HEK293T (cell line): ENCODE data around the gene OR9K2.

Experiments used
- ELF4 ChIP-seq: fragments of 450-650 bp; IDR thresholded peaks from 2 replicates; pipeline ENCODE4 v1.6.1; 2017; ENCODE audit warnings: antibody characterized with exemption
- FOXA1 ChIP-seq: fragments of 450-650 bp; IDR thresholded peaks from 2 replicates; pipeline ENCODE4 v1.6.1; 2016; ENCODE audit warnings: mild to moderate bottlenecking
- FOXM1 ChIP-seq: fragments of 450-650 bp; IDR thresholded peaks from 2 replicates; pipeline ENCODE4 v1.6.1; 2017; ENCODE audit warnings: mild to moderate bottlenecking, borderline replicate concordance
- HDGF ChIP-seq: fragments of 450-650 bp; IDR thresholded peaks from 2 replicates; pipeline ENCODE4 v1.6.1; 2017; ENCODE audit warnings: antibody characterized with exemption, borderline replicate concordance
- SP1 ChIP-seq: fragments of 450-650 bp; IDR thresholded peaks from 2 replicates; pipeline ENCODE4 v1.6.1; 2017
- TARDBP ChIP-seq: fragments of 450-650 bp; IDR thresholded peaks from 2 replicates; pipeline ENCODE4 v1.6.1; 2016
- ZNF384 ChIP-seq: fragments of 450-650 bp; IDR thresholded peaks from 2 replicates; pipeline ENCODE4 v1.6.1; 2016
- TF ChIP-seq, protein P1 (sequence below): fragments of 450-650 bp; IDR thresholded peaks from 2 replicates; pipeline ENCODE4 v1.6.1; 2016

DNA sequence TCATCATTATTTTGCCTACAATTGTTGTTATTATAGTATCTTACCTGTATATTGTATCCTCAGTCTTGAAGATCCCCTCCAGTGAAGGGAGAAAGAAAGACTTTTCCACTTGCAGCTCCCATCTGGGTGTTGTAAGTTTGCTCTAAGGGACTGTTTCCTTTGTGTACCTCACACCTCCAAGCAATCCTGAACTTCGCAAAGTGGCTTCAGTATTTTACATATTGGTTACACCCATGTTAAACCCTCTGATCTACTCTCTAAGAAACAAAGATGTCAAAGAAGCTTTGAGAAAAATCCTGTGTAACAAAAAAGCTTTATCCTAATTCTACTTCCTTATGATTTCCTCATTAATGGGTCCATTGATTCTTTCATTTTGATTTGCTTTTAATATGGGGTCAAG lies 10.1 kb upstream of the OR9K2 start:
- TF ChIP-seq, protein P1, sequence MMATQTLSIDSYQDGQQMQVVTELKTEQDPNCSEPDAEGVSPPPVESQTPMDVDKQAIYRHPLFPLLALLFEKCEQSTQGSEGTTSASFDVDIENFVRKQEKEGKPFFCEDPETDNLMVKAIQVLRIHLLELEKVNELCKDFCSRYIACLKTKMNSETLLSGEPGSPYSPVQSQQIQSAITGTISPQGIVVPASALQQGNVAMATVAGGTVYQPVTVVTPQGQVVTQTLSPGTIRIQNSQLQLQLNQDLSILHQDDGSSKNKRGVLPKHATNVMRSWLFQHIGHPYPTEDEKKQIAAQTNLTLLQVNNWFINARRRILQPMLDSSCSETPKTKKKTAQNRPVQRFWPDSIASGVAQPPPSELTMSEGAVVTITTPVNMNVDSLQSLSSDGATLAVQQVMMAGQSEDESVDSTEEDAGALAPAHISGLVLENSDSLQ, result no peak
- TF ChIP-seq ZNF384, result no peak
- no peak for TF ChIP-seq SP1
- TF ChIP-seq FOXM1, result no peak
- TF ChIP-seq TARDBP, result no peak
- no peak for TF ChIP-seq ELF4
- TF ChIP-seq FOXA1, result no peak
- no peak for TF ChIP-seq HDGF
